Metanephros (tissue), 1 donor: ENCODE results near the gene RBMY1E. TPM values are rescaled to one million over a fixed set of nuclear protein-coding genes. Genes with fewer than 3 reads are reported as not detected.

ENCODE experiments used
- total RNA-seq: library from RNA; depleted of rRNA; stranded (reverse); fragments of >200 nt; gene quantifications from one replicate; pipeline ENCODE4 v1.2.3, GENCODE V29; 2014

The RBMY1E gene
- not detected for total RNA-seq

DNA sequence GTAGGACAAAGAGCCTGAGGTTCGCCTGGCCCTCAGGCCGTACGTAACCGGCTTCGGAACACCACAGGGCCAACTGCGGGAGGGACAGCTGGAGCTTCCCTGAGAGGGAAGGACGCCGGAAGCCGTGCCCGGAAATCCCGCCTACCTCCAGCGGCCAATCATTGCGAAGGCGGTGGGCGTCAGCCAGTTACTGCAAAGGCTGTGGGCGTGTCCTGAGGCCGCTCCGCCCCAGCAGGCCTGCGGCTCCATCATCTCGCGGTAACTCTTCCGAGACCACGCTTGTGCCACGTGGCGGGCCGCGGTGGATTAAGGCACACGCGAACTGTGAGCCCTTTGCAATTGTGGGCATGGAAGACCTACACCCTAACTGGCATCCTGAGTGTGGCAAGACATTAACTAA, at the start of gene RBMY1E:
Gene RBMY1E, minus strand, starts transcription at position 101 of the 400 bp plus-strand sequence. CDS start 1,978 bp downstream, outside the sequence.

GRCh38 chrY:21894426-21894825, 23.4 kb downstream of the RBMY1E start, which contains the start of gene RBMY1D:
RBMY1D (minus strand) TSS chrY:21894526; CDS start chrY:21892513, 2,013 bp downstream.

Other genes with a start within 250 kb of the RBMY1E start
- not detected for gene RBMY1D, start 23.5 kb downstream of the RBMY1E start, total RNA-seq